Thoracic aorta (tissue), 2 donors: Measurements from ENCODE around the gene EIF4EBP3. TPM values are rescaled to one million over a fixed set of nuclear protein-coding genes. Genes with fewer than 3 reads are reported as not detected.
A peak's percentile ranks its signal among the peaks of the same experiment; 100 is the strongest.

Source experiments
- ATAC-seq: fragments of 150-250 bp; one replicate; pipeline ENCODE4 v1.8.0; 2017; ENCODE audit warnings: low read depth; ENCODE audit not compliant: insufficient number of reproducible peaks, low FRiP score
- DNase-seq: peaks from one replicate; pipeline ENCODE4 v3.0.0-alpha.2; 2020; ENCODE audit warnings: low spot score
- H3K27ac ChIP-seq, 2 donors: fragments of 200-600 bp; sonication (generic); 1 replicate in 1 of 2; 2 replicates in 1 of 2; pipeline ENCODE4 v1.5.1; 2016; ENCODE audit warnings: mild to moderate bottlenecking in 2 of 2, moderate library complexity in 2 of 2
- H3K27me3 ChIP-seq: fragments of 200-600 bp; sonication (generic); replicated peaks from 2 replicates; pipeline ENCODE4 v1.6.0; 2016; ENCODE audit warnings: mild to moderate bottlenecking; ENCODE audit not compliant: insufficient read depth
- H3K36me3 ChIP-seq: fragments of 200-600 bp; sonication (generic); one replicate; pipeline ENCODE4 v1.5.1; 2016
- H3K4me1 ChIP-seq, 2 donors: fragments of 200-600 bp; sonication (generic); 1 replicate in 1 of 2; 2 replicates in 1 of 2; pipeline versions ENCODE4 v1.5.1 to v1.6.0; 2016; ENCODE audit warnings: low read depth in 2 of 2, mild to moderate bottlenecking in 1 of 2; ENCODE audit not compliant: control insufficient read depth in 1 of 2
- H3K4me3 ChIP-seq: fragments of 200-600 bp; sonication (generic); 2 replicates; pipeline ENCODE4 v1.5.1; 2016; ENCODE audit warnings: mild to moderate bottlenecking
- H3K9me3 ChIP-seq: fragments of 200-600 bp; sonication (generic); 2 replicates; pipeline ENCODE4 v1.5.1; 2016
- CTCF ChIP-seq: fragments of 200-600 bp; sonication (generic); IDR thresholded peaks from one replicate; pipeline ENCODE4 v1.5.1; 2019; ENCODE audit warnings: antibody characterized with exemption
- total RNA-seq, 2 donors: library from RNA; depleted of rRNA; stranded (reverse); fragments of >200 nt; gene quantifications; one replicate each; pipeline versions ENCODE4 v1.1.0 to v1.2.3, GENCODE V29; 2016

The EIF4EBP3 gene
- total RNA-seq = 1 to 10 TPM in 1 of 2 donors, not detected in 1; 6.0 TPM

GRCh38 chr5:140547508-140548299, at the start of gene EIF4EBP3:
EIF4EBP3 (plus strand) TSS chr5:140547662; CDS start chr5:140547738, 76 bp downstream.
- Histone ChIP-seq H3K36me3 (peaks cover 29% of the 10 kb centered on the region), H3K4me3 (peak within 1 kb of the TSS; percentile 80)
- peak; percentile 84 for TF ChIP-seq CTCF

GRCh38 chr5:140497897-140498296, 49.6 kb upstream of the EIF4EBP3 start:
- no peak for ATAC-seq
- Histone ChIP-seq H3K36me3 (peaks cover 6% of the 10 kb centered on the region), H3K27me3 (no peaks in the 10 kb centered on the region), H3K9me3 (no peaks in the 10 kb centered on the region), H3K27ac (no peak overlapping the region), H3K4me3 (no peak overlapping the region), H3K4me1 (no peaks in the 10 kb centered on the region)
- TF ChIP-seq CTCF = no peak
- no peak for DNase-seq

More at GRCh38 chr5:140547508-140548299, at the start of gene EIF4EBP3:
- H3K9me3 ChIP-seq = no peaks in the 10 kb centered on the region
- peak; percentile 86 for DNase-seq
- ATAC-seq = peak; percentile 97
- peak within 1 kb of the TSS; percentile 94 to 99 for H3K27ac ChIP-seq
- H3K27me3 ChIP-seq = no peaks in the 10 kb centered on the region
- peaks cover 18 to 33% of the 10 kb centered on the region in 2 donors for H3K4me1 ChIP-seq

GRCh38 chr5:140498591-140498990, 48.9 kb upstream of the EIF4EBP3 start:
- H3K9me3 ChIP-seq = no peaks in the 10 kb centered on the region
- no peaks in the 10 kb centered on the region for H3K4me1 ChIP-seq
- H3K36me3 ChIP-seq = peaks cover 6% of the 10 kb centered on the region
- H3K27ac ChIP-seq = no peak overlapping the region
- ATAC-seq = no peak
- no peaks in the 10 kb centered on the region for H3K27me3 ChIP-seq
- H3K4me3 ChIP-seq = no peak overlapping the region
- no peak for TF ChIP-seq CTCF
- no peak for DNase-seq

GRCh38 chr5:140502834-140503233, 44.6 kb upstream of the EIF4EBP3 start:
- Histone ChIP-seq H3K4me3 (no peak overlapping the region), H3K9me3 (no peaks in the 10 kb centered on the region), H3K4me1 (no peaks in the 10 kb centered on the region), H3K27me3 (no peaks in the 10 kb centered on the region), H3K27ac (no peak overlapping the region), H3K36me3 (peaks cover 32% of the 10 kb centered on the region)
- ATAC-seq = no peak
- no peak for TF ChIP-seq CTCF
- DNase-seq = no peak

- Histone ChIP-seq H3K27me3 (no peaks in the 10 kb centered on the region), H3K36me3 (peaks cover 73% of the 10 kb centered on the region), H3K4me3 (no peak overlapping the region), H3K9me3 (no peaks in the 10 kb centered on the region), H3K4me1 (no peaks in the 10 kb centered on the region), H3K27ac (no peak overlapping the region)
- DNase-seq (no peak), ATAC-seq (no peak)
- no peak for TF ChIP-seq CTCF
These were observed 37.6 kb upstream of the EIF4EBP3 start for GRCh38 chr5:140509898-140510297.
